ENCODE measurements around the gene ZNF619. TPM values are rescaled to one million over a fixed set of nuclear protein-coding genes. Genes with fewer than 3 reads are reported as not detected.
"Not testable (repeated sequence)": the region's sequence is repeated elsewhere in the genome, so short reads cannot be mapped to it uniquely, and the experiment has no call there.

ZNF619 gene
- polyA plus RNA-seq, 1 experiment = 3.0 TPM

GRCh38 chr3:40453933-40454332 is 23.0 kb upstream of the ZNF619 start:
- POLR2A ChIA-PET = no interaction called here
- no peak for DNase-seq (ENCODE audit: low read depth)
- no peak for TF ChIP-seq CTCF (IDR thresholded peaks at IDR 0.05; ENCODE audit: insufficient read depth, low read depth, low read length)
- CTCF ChIA-PET = no interaction called here
- Histone ChIP-seq H3K36me3 (ENCODE audit: control insufficient read depth, insufficient read depth, low read length) (peaks cover 3% of the 10 kb centered on the region; the same call in 1 of the 2 replicates), H3K4me3 (ENCODE audit: low read depth, low read length) (peak overlapping the region; percentile 56; the same call in 1 of the 2 replicates), H3K27me3 (ENCODE audit: control insufficient read depth, insufficient read depth, low read length) (no peaks in the 10 kb centered on the region)

GRCh38 chr3:40455328-40455727 is 21.6 kb upstream of the ZNF619 start:
- DNase-seq (ENCODE audit: low read depth) = no peak
- no peak overlapping the region for H3K4me3 ChIP-seq (ENCODE audit: low read depth, low read length)
- CTCF ChIA-PET = no interaction called here
- H3K36me3 ChIP-seq (ENCODE audit: control insufficient read depth, insufficient read depth, low read length) = peaks cover 7% of the 10 kb centered on the region; the same call in 1 of the 2 replicates
- no peaks in the 10 kb centered on the region for H3K27me3 ChIP-seq (ENCODE audit: control insufficient read depth, insufficient read depth, low read length)
- TF ChIP-seq CTCF (IDR thresholded peaks at IDR 0.05; ENCODE audit: insufficient read depth, low read depth, low read length) = no peak
- POLR2A ChIA-PET = no interaction called here

GRCh38 chr3:40456279-40456939 is 20.5 kb upstream of the ZNF619 start:
- H3K4me3 ChIP-seq (ENCODE audit: low read depth, low read length) = peak overlapping the region; percentile 74
- no peak for DNase-seq (ENCODE audit: low read depth)
- ChIA-PET POLR2A (interaction anchor here (0.6 kb wide), 1 partner anchor 132 kb away, joined by 3 read pairs; no protein-coding TSS in a partner anchor), CTCF (no interaction called here)
- H3K36me3 ChIP-seq (ENCODE audit: control insufficient read depth, insufficient read depth, low read length) = peaks cover 9% of the 10 kb centered on the region; the same call in 1 of the 2 replicates
- TF ChIP-seq CTCF (IDR thresholded peaks at IDR 0.05; ENCODE audit: insufficient read depth, low read depth, low read length) = no peak
- no peaks in the 10 kb centered on the region for H3K27me3 ChIP-seq (ENCODE audit: control insufficient read depth, insufficient read depth, low read length)

- peak; percentile 84 for DNase-seq (ENCODE audit: low read depth)
- Histone ChIP-seq H3K4me3 (ENCODE audit: low read depth, low read length) (peak within 1 kb of the TSS; percentile 74), H3K27me3 (ENCODE audit: control insufficient read depth, insufficient read depth, low read length) (no peaks in the 10 kb centered on the region), H3K36me3 (ENCODE audit: control insufficient read depth, insufficient read depth, low read length) (peaks cover 9% of the 10 kb centered on the region; the same call in 1 of the 2 replicates)
- ChIA-PET POLR2A (interaction anchor here (0.6 kb wide), 2 partner anchors 131 to 1739 kb away, joined by 3 read pairs; no protein-coding TSS in a partner anchor), CTCF (no interaction called here)
- no peak for TF ChIP-seq CTCF (IDR thresholded peaks at IDR 0.05; ENCODE audit: insufficient read depth, low read depth, low read length)
Observed at GRCh38 chr3:40456940-40457823, 19.7 kb upstream of the ZNF619 start, which contains the start of gene RPL14. Gene RPL14, plus strand, starts transcription at chr3:40457339. Its CDS starts 133 bp downstream, at chr3:40457472.

- POLR2A ChIA-PET = no interaction called here
- no peak for TF ChIP-seq CTCF (IDR thresholded peaks at IDR 0.05; ENCODE audit: insufficient read depth, low read depth, low read length)
- CTCF ChIA-PET = no interaction called here
- Histone ChIP-seq H3K36me3 (ENCODE audit: control insufficient read depth, insufficient read depth, low read length) (peaks cover 13% of the 10 kb centered on the region), H3K4me3 (ENCODE audit: low read depth, low read length) (peak overlapping the region; percentile 74; the same call in 1 of the 2 replicates), H3K27me3 (ENCODE audit: control insufficient read depth, insufficient read depth, low read length) (no peaks in the 10 kb centered on the region)
- no peak for DNase-seq (ENCODE audit: low read depth)
Observed at GRCh38 chr3:40458473-40458872, 18.4 kb upstream of the ZNF619 start.

GRCh38 chr3:40460481-40460880 is 16.4 kb upstream of the ZNF619 start:
- DNase-seq (ENCODE audit: low read depth) = not testable (repeated sequence)
- peaks cover 13% of the 10 kb centered on the region for H3K36me3 ChIP-seq (ENCODE audit: control insufficient read depth, insufficient read depth, low read length)

More at GRCh38 chr3:40460481-40460880, 16.4 kb upstream of the ZNF619 start:
- H3K4me3 ChIP-seq (ENCODE audit: low read depth, low read length); POLR2A ChIA-PET; H3K27me3 ChIP-seq (ENCODE audit: control insufficient read depth, insufficient read depth, low read length); CTCF ChIA-PET: not testable (repeated sequence)
